Measurements from ENCODE around the gene C19orf38. TPM values are rescaled to one million over a fixed set of nuclear protein-coding genes. Genes with fewer than 3 reads are reported as not detected.
"Not testable (repeated sequence)": the region's sequence is repeated elsewhere in the genome, so short reads cannot be mapped to it uniquely, and the experiment has no call there.

Gene C19orf38
- total RNA-seq, 1 donor from 2014 or later: 0.62 TPM

- Mint-ChIP-seq H3K4me3 (peak overlapping the region; percentile 21), H3K27me3 (no peaks in the 10 kb centered on the region), H3K4me1 (peaks cover 28% of the 10 kb centered on the region), H3K36me3 (ENCODE audit: low read depth) (no peaks in the 10 kb centered on the region), H3K27ac (peak overlapping the region; percentile 8), H3K9me3 (no peaks in the 10 kb centered on the region)
- CTCF ChIA-PET: interaction anchor here (0.5 to 3.4 kb wide), 25 partner anchors 8 to 557 kb away, joined by 3 to 53 read pairs (median 4); partner anchors contain the start of genes C19orf38, DNM2, QTRT1 and TMED1
- POLR2A ChIA-PET: interaction anchor here (0.7 to 5.0 kb wide), 7 partner anchors 8 to 220 kb away, joined by 3 to 30 read pairs (median 4); partner anchors contain the start of genes DNM2 and TMED1
- peak; percentile 27 for TF ChIP-seq CTCF (IDR thresholded peaks at IDR 0.05)
- intact Hi-C loops (cut with micrococcal nuclease): loop anchor here (1.0 kb wide), 2 partner anchors 28 to 147 kb away; partner anchors contain the start of gene TMED1
- ATAC-seq (ENCODE audit: low read depth) (peak; percentile 68), DNase-seq (peak; percentile 68)
These were observed 16.3 kb downstream of the C19orf38 start for GRCh38 chr19:10864538-10864899.

- intact Hi-C loops (cut with micrococcal nuclease): no loop called here
- no peaks in the 10 kb centered on the region for H3K36me3 Mint-ChIP-seq (ENCODE audit: low read depth)
- no peaks in the 10 kb centered on the region for H3K9me3 Mint-ChIP-seq
- POLR2A ChIA-PET: interaction anchor here (0.5 to 5.0 kb wide), 3 partner anchors 30 to 364 kb away, joined by 4 to 30 read pairs (median 28); partner anchors contain the start of genes DNM2, KEAP1 and TMED1
- no peak overlapping the region for H3K4me3 Mint-ChIP-seq
- no peak for DNase-seq
- peaks cover 33% of the 10 kb centered on the region for H3K4me1 Mint-ChIP-seq
- H3K27me3 Mint-ChIP-seq: no peaks in the 10 kb centered on the region
- peak overlapping the region; percentile 56 for H3K27ac Mint-ChIP-seq
- no peak for TF ChIP-seq CTCF (IDR thresholded peaks at IDR 0.05)
- no peak for ATAC-seq (ENCODE audit: low read depth)
- CTCF ChIA-PET: interaction anchor here (0.7 to 3.4 kb wide), 5 partner anchors 10 to 347 kb away, joined by 3 to 53 read pairs (median 4); partner anchors contain the start of genes DNM2 and QTRT1
These were observed 18.3 kb downstream of the C19orf38 start for GRCh38 chr19:10866495-10866894.

- Mint-ChIP-seq H3K9me3 (no peaks in the 10 kb centered on the region), H3K4me1 (peaks cover 48% of the 10 kb centered on the region), H3K27ac (peak overlapping the region; percentile 81), H3K4me3 (no peak overlapping the region), H3K36me3 (ENCODE audit: low read depth) (peaks cover under 1% of the 10 kb centered on the region), H3K27me3 (no peaks in the 10 kb centered on the region)
- intact Hi-C loops (cut with micrococcal nuclease): no loop called here
- DNase-seq (no peak), ATAC-seq (ENCODE audit: low read depth) (no peak)
- ChIA-PET POLR2A (interaction anchor here (0.6 to 4.0 kb wide), 3 partner anchors 33 to 197 kb away, joined by 3 to 28 read pairs (median 6); partner anchors contain the start of gene TMED1), CTCF (interaction anchor here (1.6 kb wide), 1 partner anchor 152 kb away, joined by 6 read pairs; the partner anchor contains the start of gene DNM2)
- TF ChIP-seq CTCF (IDR thresholded peaks at IDR 0.05): no peak
These were observed 20.8 kb downstream of the C19orf38 start for GRCh38 chr19:10868872-10869547.

GRCh38 chr19:10869872-10870311, 21.7 kb downstream of the C19orf38 start:
- H3K36me3 Mint-ChIP-seq (ENCODE audit: low read depth); H3K9me3 Mint-ChIP-seq; ATAC-seq (ENCODE audit: low read depth); H3K27me3 Mint-ChIP-seq; CTCF ChIA-PET; H3K27ac Mint-ChIP-seq; DNase-seq: not testable (repeated sequence)
- POLR2A ChIA-PET: interaction anchor here (0.6 to 1.5 kb wide), 4 partner anchors 10 to 252 kb away, joined by 3 to 16 read pairs (median 7); no protein-coding TSS in a partner anchor
- intact Hi-C loops (cut with micrococcal nuclease): loop anchor here (2.0 to 10.0 kb wide), 6 partner anchors 218 to 1051 kb away; partner anchors contain the start of genes ANGPTL6, CDKN2D, FBXL12 and ILF3
- H3K4me1 Mint-ChIP-seq: peaks cover 42% of the 10 kb centered on the region
- H3K4me3 Mint-ChIP-seq: peak overlapping the region; percentile 76

GRCh38 chr19:10870501-10870954, 22.3 kb downstream of the C19orf38 start:
- H3K27ac Mint-ChIP-seq: peak overlapping the region; percentile 88
- TF ChIP-seq CTCF (IDR thresholded peaks at IDR 0.05): no peak
- ChIA-PET CTCF (interaction anchor here (0.6 to 1.5 kb wide), 5 partner anchors 18 to 153 kb away, joined by 3 to 7 read pairs (median 5); partner anchors contain the start of genes DNM2 and TMED1), POLR2A (interaction anchor here (0.5 to 1.5 kb wide), 10 partner anchors 9 to 268 kb away, joined by 3 to 16 read pairs (median 6); partner anchors contain the start of gene TMED1)
- intact Hi-C loops (cut with micrococcal nuclease): loop anchor here (2.0 to 10.0 kb wide), 6 partner anchors 218 to 1052 kb away; partner anchors contain the start of genes ANGPTL6, CDKN2D, FBXL12 and ILF3
- H3K9me3 Mint-ChIP-seq: no peaks in the 10 kb centered on the region
- H3K4me1 Mint-ChIP-seq: peaks cover 42% of the 10 kb centered on the region
- ATAC-seq (ENCODE audit: low read depth) (no peak), DNase-seq (no peak)
- H3K27me3 Mint-ChIP-seq: no peaks in the 10 kb centered on the region
- H3K36me3 Mint-ChIP-seq (ENCODE audit: low read depth): peaks cover 2% of the 10 kb centered on the region
- H3K4me3 Mint-ChIP-seq: peak overlapping the region; percentile 76
